H1 (cell line): Measurements from ENCODE around the gene B4GALT5. TPM values are rescaled to one million over a fixed set of nuclear protein-coding genes. Genes with fewer than 3 reads are reported as not detected.

Source experiments
- CTCF ChIA-PET: fragments of 300-600 bp; sonication (Branson Sonifier 250); formaldehyde crosslinking; loops from one replicate; lab custom pipeline; 2021; ENCODE audit not compliant: partially characterized antibody; lab: Charles Lee
- POLR2A ChIA-PET: fragments of 300-600 bp; sonication (Branson Sonifier 250); formaldehyde crosslinking; loops from one replicate; lab custom pipeline; 2021; ENCODE audit warnings: inconsistent platforms; ENCODE audit not compliant: partially characterized antibody; lab: Charles Lee
- DNase-seq, 2 experiments: peaks; one replicate each; pipeline versions ENCODE4 v3.0.0 to v3.0.0-alpha.2; 2010 to 2022; ENCODE audit warnings: low spot score in 2 of 2, low read depth in 1 of 2, mixed read lengths in 1 of 2
- FAIRE-seq: peaks from 2 replicates; lab custom pipeline; 2011; peaks lifted over from hg19 to GRCh38; lab: Jason Lieb, UNC
- H2AFZ ChIP-seq: 2 replicates; pipeline ENCODE4 v1.8.1; 2012; ENCODE audit warnings: low read length, inconsistent platforms
- H2AK5ac ChIP-seq: 2 replicates; pipeline ENCODE4 v1.6.1; 2013; ENCODE audit warnings: low read depth, low read length
- H2BK120ac ChIP-seq: replicated peaks from 2 replicates; pipeline ENCODE3; 2013; ENCODE audit warnings: low read depth, low read length, inconsistent platforms
- H2BK12ac ChIP-seq: 2 replicates; pipeline ENCODE4 v1.6.1; 2013; ENCODE audit warnings: low read depth, low read length
- H2BK15ac ChIP-seq: 2 replicates; pipeline ENCODE4 v1.6.1; 2013; ENCODE audit warnings: low read length
- H2BK20ac ChIP-seq: 2 replicates; pipeline ENCODE4 v1.6.1; 2013; ENCODE audit warnings: low read length
- H2BK5ac ChIP-seq: 2 replicates; pipeline ENCODE4 v1.6.1; 2013; ENCODE audit warnings: low read depth, low read length
- H3K14ac ChIP-seq: 2 replicates; pipeline ENCODE4 v1.6.1; 2013; ENCODE audit warnings: inconsistent platforms; ENCODE audit not compliant: insufficient read length
- H3K18ac ChIP-seq: 2 replicates; pipeline ENCODE4 v1.6.1; 2013; ENCODE audit warnings: low read length; ENCODE audit errors: extremely low read depth
- H3K23ac ChIP-seq: 2 replicates; pipeline ENCODE4 v1.6.1; 2013; ENCODE audit warnings: inconsistent platforms; ENCODE audit not compliant: insufficient read length
- H3K23me2 ChIP-seq: 2 replicates; pipeline ENCODE4 v1.6.1; 2013; ENCODE audit warnings: low read depth, low read length
- H3K27ac ChIP-seq: 2 replicates; pipeline ENCODE4 v1.6.1; 2011; ENCODE audit warnings: low read depth, low read length, inconsistent platforms
- H3K27me3 ChIP-seq, 4 experiments: replicated peaks in 1 of 4; 1 replicate in 1 of 4; 2 replicates in 3 of 4; pipeline versions ENCODE4 v1.6.1 to v1.8.1; 2011 to 2013; ENCODE audit warnings: low read length in 3 of 4, mild to moderate bottlenecking in 3 of 4, inconsistent platforms in 2 of 4, mixed read lengths in 2 of 4, moderate library complexity in 1 of 4; ENCODE audit not compliant: control insufficient read depth in 3 of 4, insufficient read depth in 3 of 4; ENCODE audit errors: extremely low read depth in 1 of 4
- H3K36me3 ChIP-seq, 4 experiments: 2 replicates each; pipeline versions ENCODE4 v1.6.1 to v1.8.1; 2011 to 2013; ENCODE audit warnings: mild to moderate bottlenecking in 4 of 4, low read length in 3 of 4, moderate library complexity in 2 of 4, control low read depth in 1 of 4, inconsistent platforms in 1 of 4; ENCODE audit not compliant: insufficient read depth in 4 of 4, control insufficient read depth in 2 of 4
- H3K4ac ChIP-seq: replicated peaks from 2 replicates; pipeline ENCODE3; 2013; ENCODE audit warnings: low read length, low read depth, mixed read lengths, inconsistent platforms; ENCODE audit not compliant: insufficient read length
- H3K4me1 ChIP-seq, 4 experiments: replicated peaks in 1 of 4; 1 replicate in 1 of 4; 2 replicates in 3 of 4; pipeline versions ENCODE4 v1.6.1 to v1.8.1; 2011 to 2013; ENCODE audit warnings: low read length in 3 of 4, inconsistent platforms in 2 of 4, mixed read lengths in 1 of 4; ENCODE audit not compliant: insufficient read depth in 4 of 4, control insufficient read depth in 3 of 4
- H3K4me2 ChIP-seq, 2 experiments: 2 replicates each; pipeline versions ENCODE4 v1.6.1 to v1.8.1; 2011 to 2013; ENCODE audit warnings: low read depth in 2 of 2, low read length in 2 of 2, control low read depth in 1 of 2, inconsistent platforms in 1 of 2, mild to moderate bottlenecking in 1 of 2; ENCODE audit not compliant: insufficient read depth in 1 of 2
- H3K4me3 ChIP-seq, 4 experiments: fragments of 200-600, 300-600 bp in 1 of 4; sonication (generic), shearing (Covaris generic), sonication (Bioruptor Twin) in 1 of 4; 2 replicates each; pipeline versions ENCODE4 v1.5.1 to v1.8.1; 2011 to 2016; ENCODE audit warnings: low read length in 4 of 4, low read depth in 3 of 4, control low read depth in 2 of 4, inconsistent platforms in 2 of 4, mild to moderate bottlenecking in 2 of 4, mixed read lengths in 1 of 4, moderate library complexity in 1 of 4; ENCODE audit not compliant: insufficient read depth in 2 of 4; ENCODE audit errors: extremely low read depth in 1 of 4
- H3K56ac ChIP-seq: replicated peaks from 2 replicates; pipeline ENCODE3; 2013; ENCODE audit warnings: low read depth, mild to moderate bottlenecking, mixed read lengths, low read length, inconsistent platforms; ENCODE audit not compliant: insufficient read length
- H3K79me1 ChIP-seq: 2 replicates; pipeline ENCODE4 v1.6.1; 2013; ENCODE audit warnings: low read depth, low read length, control low read depth
- H3K79me2 ChIP-seq, 2 experiments: 2 replicates each; pipeline versions ENCODE4 v1.6.1 to v1.8.1; 2012 to 2013; ENCODE audit warnings: low read length in 2 of 2, mild to moderate bottlenecking in 2 of 2, inconsistent platforms in 1 of 2; ENCODE audit not compliant: insufficient read depth in 2 of 2, control insufficient read depth in 1 of 2
- H3K9ac ChIP-seq, 4 experiments: replicated peaks in 1 of 4; 1 replicate in 1 of 4; 2 replicates in 3 of 4; pipeline versions ENCODE4 v1.6.1 to v1.8.1; 2011 to 2013; ENCODE audit warnings: low read depth in 3 of 4, low read length in 3 of 4, control low read depth in 2 of 4, mild to moderate bottlenecking in 2 of 4, moderate library complexity in 2 of 4, inconsistent platforms in 1 of 4; ENCODE audit errors: extremely low read depth in 1 of 4
- H3K9me3 ChIP-seq, 2 experiments: 2 replicates each; pipeline versions ENCODE4 v1.6.1 to v1.8.1; 2012 to 2013; ENCODE audit warnings: mild to moderate bottlenecking in 2 of 2, moderate library complexity in 2 of 2, control low read depth in 1 of 2, inconsistent platforms in 1 of 2, low read depth in 1 of 2, low read length in 1 of 2, mixed read lengths in 1 of 2; ENCODE audit not compliant: insufficient read depth in 2 of 2
- H4K20me1 ChIP-seq, 2 experiments: replicated peaks in 1 of 2; 2 replicates each; pipeline versions ENCODE3 to v1.8.1; 2011 to 2013; ENCODE audit warnings: inconsistent platforms in 2 of 2, low read length in 2 of 2, mild to moderate bottlenecking in 1 of 2; ENCODE audit not compliant: insufficient read depth in 2 of 2, control insufficient read depth in 1 of 2
- H4K5ac ChIP-seq: 2 replicates; pipeline ENCODE4 v1.6.1; 2013; ENCODE audit warnings: low read length, low read depth, mixed read lengths, inconsistent platforms; ENCODE audit not compliant: insufficient read length
- H4K8ac ChIP-seq: 2 replicates; pipeline ENCODE4 v1.8.0; 2013; ENCODE audit warnings: mild to moderate bottlenecking, moderate library complexity, low read length, inconsistent platforms; ENCODE audit not compliant: insufficient read depth; ENCODE audit errors: extremely low read depth
- H4K91ac ChIP-seq: replicated peaks from 2 replicates; pipeline ENCODE3; 2013; ENCODE audit warnings: low read length, mixed read lengths, inconsistent platforms; ENCODE audit not compliant: insufficient read length
- JUND ChIP-seq: IDR thresholded peaks from 2 replicates; pipeline ENCODE4 v1.6.1; 2011; ENCODE audit warnings: mild to moderate bottlenecking, improper control_type of control experiment, low read length
- NRF1 ChIP-seq: IDR thresholded peaks from 2 replicates; pipeline ENCODE4 v1.6.1; 2011; ENCODE audit warnings: mild to moderate bottlenecking, low read depth, low read length, improper control_type of control experiment
- SP4 ChIP-seq: IDR thresholded peaks from 2 replicates; pipeline ENCODE4 v1.6.1; 2012; ENCODE audit warnings: low read length, inconsistent platforms
- TBP ChIP-seq: IDR thresholded peaks from 2 replicates; pipeline ENCODE4 v1.6.1; 2011; ENCODE audit warnings: low read depth, low read length, improper control_type of control experiment
- WGBS, 2 experiments: shearing (Covaris generic) in 1 of 2; methylation state at CpG; one replicate each; pipeline versions ENCODE4 v1.1.6 to v1.1.7; 2013 to 2015; ENCODE audit warnings: low lambda C conversion rate in 2 of 2, mixed read lengths in 2 of 2, inconsistent platforms in 1 of 2, low coverage in 1 of 2, missing lambda C conversion rate in 1 of 2; ENCODE audit not compliant: insufficient replicate concordance in 2 of 2, insufficient coverage in 1 of 2, insufficient read length in 1 of 2; ENCODE audit errors: extremely low coverage in 1 of 2, missing lambda C conversion rate in 1 of 2; 5-methylcytosine and 5-hydroxymethylcytosine counted together
- polyA plus RNA-seq, 7 experiments: library from polyadenylated mRNA; depleted of rRNA in 3 of 7; stranded (reverse) in 5 of 7; unstranded in 2 of 7; fragments of >200 nt in 5 of 7; fragments of 200-250 nt in 2 of 7; gene quantifications; 1 replicate in 5 of 7; 2 replicates in 1 of 7; 4 replicates in 1 of 7; pipeline versions ENCODE4 v1.2.1 to v1.2.3, GENCODE V29; 2011 to 2013; ENCODE audit warnings: missing spikeins in 2 of 7, mixed read lengths in 2 of 7
- total RNA-seq: library from RNA; stranded (reverse); fragmentation: NEBNext Ultra II Directional; extraction: Animal tissue kit (Norgen Biotek cat#: 25700); gene quantifications from 2 replicates; pipeline ENCODE4 v1.2.1, GENCODE V29; 2021

Gene B4GALT5
- total and polyA plus RNA-seq, 2 of the 8 experiments (the other 6 are each of a cell fraction or from before 2014, with no cell fraction given), result 46.5 to 75.4 TPM

DNA sequence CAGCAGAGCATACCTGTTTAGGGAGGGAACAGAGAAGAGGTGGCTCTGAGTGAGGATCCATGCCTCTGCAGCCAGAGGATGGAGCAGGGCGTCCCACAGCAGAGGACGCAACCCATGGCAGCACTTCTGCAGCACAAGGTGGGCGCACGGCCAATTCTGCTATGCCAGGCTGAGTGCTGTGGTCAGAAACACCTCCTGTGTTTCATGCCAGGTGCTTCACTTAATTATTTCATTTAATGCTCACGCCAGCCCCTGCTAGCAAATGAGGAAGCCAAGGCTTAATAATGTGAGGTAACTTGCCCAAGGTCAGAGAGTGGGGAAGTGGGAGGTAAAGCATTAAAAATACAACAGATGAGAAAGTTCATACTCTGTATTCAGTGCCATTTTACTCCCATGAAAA is 77.2 kb downstream of the B4GALT5 start:
- WGBS, 2 experiments, result 92% methylated on average over 5 of the region's 5 CpGs; no CpG with 5 or more reads in 1 of the 2 experiments
- H3K23ac ChIP-seq, result no peak overlapping the region
- H2AFZ ChIP-seq, result no peak overlapping the region
- H2BK120ac ChIP-seq, result no peak overlapping the region
- no peak for TF ChIP-seq NRF1
- no peak for TF ChIP-seq SP4
- TF ChIP-seq JUND, result no peak
- no peak for TF ChIP-seq TBP
- TF ChIP-seq, all 59 proteins: peak for 0
- Histone ChIP-seq H3K27ac (no peak overlapping the region), H4K8ac (0 out of 2 replicates have a peak overlapping the region, but pooled peaks have one; percentile 36), H4K91ac (no peak overlapping the region), H3K79me1 (peaks cover 2% of the 10 kb centered on the region; the same call in 1 of the 2 replicates), H3K56ac (no peak overlapping the region), H3K4me3 (no peak overlapping the region), H2BK15ac (no peak overlapping the region), H4K5ac (no peak overlapping the region), H3K4me2 (no peak overlapping the region), H3K14ac (no peak overlapping the region), H2BK5ac (no peak overlapping the region), H3K79me2 (no peaks in the 10 kb centered on the region), H3K9me3 (no peaks in the 10 kb centered on the region), H3K18ac (no peak overlapping the region), H3K23me2 (no peaks in the 10 kb centered on the region), H2BK20ac (no peak overlapping the region), H2BK12ac (no peak overlapping the region), H3K4me1 (peaks cover 3 to 18% (median 10%) of the 10 kb centered on the region in 4 experiments), H3K9ac (no peak overlapping the region), H3K4ac (no peak overlapping the region), H4K20me1 (peaks cover 1 to 14% of the 10 kb centered on the region in 2 experiments), H2AK5ac (no peak overlapping the region), H3K27me3 (no peaks in the 10 kb centered on the region), H3K36me3 (peaks cover 19 to 68% (median 40%) of the 10 kb centered on the region in 4 experiments)
- DNase-seq (no peak), FAIRE-seq (no peak)
- ChIA-PET POLR2A (interaction anchor here (1.5 to 1.9 kb wide), 2 partner anchors 9 to 22 kb away, joined by 4 to 6 read pairs; no protein-coding TSS in a partner anchor), CTCF (interaction anchor here (0.6 kb wide), 1 partner anchor 28 kb away, joined by 3 read pairs; no protein-coding TSS in a partner anchor)
